ENCODE data around the gene TNFSF9. TPM values are rescaled to one million over a fixed set of nuclear protein-coding genes. Genes with fewer than 3 reads are reported as not detected.
"Not testable (repeated sequence)": the region's sequence is repeated elsewhere in the genome, so short reads cannot be mapped to it uniquely, and the experiment has no call there.

Gene TNFSF9
- total and polyA plus RNA-seq, 2 donors (not counting 1 experiment from before 2014, with no cell fraction given): 11.7 to 24.3 TPM

- ChIA-PET POLR2A (no interaction called here), CTCF (no interaction called here)
- Histone ChIP-seq H4K20me1 (ENCODE audit: control insufficient read depth, insufficient read depth, low read length, poor library complexity, severe bottlenecking) (no peaks in the 10 kb centered on the region), H3K9ac (ENCODE audit: low read length) (no peak overlapping the region), H3K9me3 (ENCODE audit: control extremely low read depth in 1 of 3, control insufficient read depth in 2 of 3, insufficient read depth in 1 of 3, low read length in 2 of 3) (peaks cover 0 to under 1% (median 0%) of the 10 kb centered on the region in 3 donors), H3K4me3 (ENCODE audit: control extremely low read depth in 1 of 5, extremely low read depth in 1 of 5, insufficient read depth in 1 of 5, low read depth in 2 of 5, low read length in 4 of 5) (no peak overlapping the region), H3K4me2 (replicated peaks; ENCODE audit: low read depth, low read length, poor library complexity, severe bottlenecking) (no peak overlapping the region), H2AFZ (ENCODE audit: insufficient read depth, low read depth, low read length, poor library complexity, severe bottlenecking) (peak overlapping the region; percentile 40), H3K36me3 (replicated peaks in 1 of 2; ENCODE audit: control extremely low read depth in 1 of 2, control insufficient read depth in 1 of 2, extremely low read depth in 1 of 2, insufficient read depth in 2 of 2, low read length in 1 of 2) (no peaks in the 10 kb centered on the region), H3K4me1 (ENCODE audit: control insufficient read depth in 2 of 2, insufficient read depth in 2 of 2, low read length in 2 of 2) (peaks cover 5 to 8% of the 10 kb centered on the region in 2 donors), H3K27me3 (replicated peaks in 1 of 4; ENCODE audit: control extremely low read depth in 1 of 4, control insufficient read depth in 3 of 4, insufficient read depth in 4 of 4, low read length in 3 of 4) (peaks cover 0 to 9% (median 0%) of the 10 kb centered on the region in 4 experiments), H3K27ac (ENCODE audit: low read length in 2 of 2) (no peak overlapping the region), H3K79me2 (ENCODE audit: control insufficient read depth, insufficient read depth, low read length) (no peaks in the 10 kb centered on the region)
- H3K4me1 Mint-ChIP-seq: peaks cover 7% of the 10 kb centered on the region
- ATAC-seq (ENCODE audit: low read depth) (no peak), DNase-seq (no peak)
- no peak overlapping the region for H3K27ac Mint-ChIP-seq
- intact Hi-C loops (cut with micrococcal nuclease): no loop called here
- no peaks in the 10 kb centered on the region for H3K9me3 Mint-ChIP-seq (ENCODE audit: insufficient read depth)
- 62% methylated on average over 5 of the region's 11 CpGs for WGBS (ENCODE audit: insufficient coverage)
- H3K27me3 Mint-ChIP-seq: peaks cover under 1% of the 10 kb centered on the region
- TF ChIP-seq CTCF (IDR thresholded peaks at IDR 0.05): no peak
- no peak for TF ChIP-seq EZH2 (IDR thresholded peaks at IDR 0.05; ENCODE audit: borderline replicate concordance, insufficient read depth, low read depth, low read length, poor library complexity, severe bottlenecking)
- H3K4me3 Mint-ChIP-seq: no peak overlapping the region
Measured at GRCh38 chr19:6556480-6557195, 25.8 kb downstream of the TNFSF9 start.

DNA sequence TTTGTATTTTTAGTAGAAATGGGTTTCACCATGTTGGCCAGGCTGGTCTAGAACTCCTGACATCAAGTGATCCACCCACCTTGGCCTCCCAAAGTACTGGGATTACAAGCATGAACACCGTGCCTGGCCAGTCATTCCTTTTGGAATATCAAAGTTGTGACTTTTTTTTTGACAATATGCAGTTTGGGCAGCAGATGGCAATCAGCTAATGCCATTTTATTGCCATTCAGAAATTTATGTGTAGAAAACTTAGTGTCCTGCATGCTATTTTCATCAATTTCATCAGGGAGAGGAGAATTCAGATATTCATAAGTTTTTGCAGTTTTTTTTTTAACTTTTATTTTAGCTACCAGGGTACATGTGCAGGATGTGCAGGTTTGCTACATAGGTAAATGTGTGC, 31.6 kb downstream of the TNFSF9 start:
- intact Hi-C loops (cut with micrococcal nuclease); H3K4me1 ChIP-seq (ENCODE audit: control insufficient read depth in 2 of 2, insufficient read depth in 2 of 2, low read length in 2 of 2); H3K4me3 Mint-ChIP-seq; H2AFZ ChIP-seq (ENCODE audit: insufficient read depth, low read depth, low read length, poor library complexity, severe bottlenecking); H3K4me1 Mint-ChIP-seq; H3K9me3 Mint-ChIP-seq (ENCODE audit: insufficient read depth); H3K27ac Mint-ChIP-seq; H4K20me1 ChIP-seq (ENCODE audit: control insufficient read depth, insufficient read depth, low read length, poor library complexity, severe bottlenecking); H3K36me3 ChIP-seq (replicated peaks in 1 of 2; ENCODE audit: control extremely low read depth in 1 of 2, control insufficient read depth in 1 of 2, extremely low read depth in 1 of 2, insufficient read depth in 2 of 2, low read length in 1 of 2); H3K4me2 ChIP-seq (replicated peaks; ENCODE audit: low read depth, low read length, poor library complexity, severe bottlenecking); DNase-seq; H3K27me3 ChIP-seq (replicated peaks in 1 of 4; ENCODE audit: control extremely low read depth in 1 of 4, control insufficient read depth in 3 of 4, insufficient read depth in 4 of 4, low read length in 3 of 4); H3K9ac ChIP-seq (ENCODE audit: low read length); H3K27ac ChIP-seq (ENCODE audit: low read length in 2 of 2); H3K4me3 ChIP-seq (ENCODE audit: control extremely low read depth in 1 of 5, extremely low read depth in 1 of 5, insufficient read depth in 1 of 5, low read depth in 2 of 5, low read length in 4 of 5); H3K79me2 ChIP-seq (ENCODE audit: control insufficient read depth, insufficient read depth, low read length); H3K9me3 ChIP-seq (ENCODE audit: control extremely low read depth in 1 of 3, control insufficient read depth in 2 of 3, insufficient read depth in 1 of 3, low read length in 2 of 3); ATAC-seq (ENCODE audit: low read depth): not testable (repeated sequence)
- peaks cover 18% of the 10 kb centered on the region for H3K27me3 Mint-ChIP-seq
- CTCF ChIA-PET: interaction anchor here (0.5 to 2.4 kb wide), 14 partner anchors 9 to 302 kb away, joined by 3 to 10 read pairs (median 3); no protein-coding TSS in a partner anchor
- 38% methylated on average over 1 of the region's 1 CpG for WGBS (ENCODE audit: insufficient coverage)
- POLR2A ChIA-PET: interaction anchor here (0.6 to 0.9 kb wide), 3 partner anchors 46 to 212 kb away, joined by 3 to 5 read pairs (median 4); no protein-coding TSS in a partner anchor
